AG10803 (cell line): ENCODE data around the gene KIFC1.
"Not testable (repeated sequence)": the region's sequence is repeated elsewhere in the genome, so short reads cannot be mapped to it uniquely, and the experiment has no call there.

Source experiments
- DNase-seq: peaks from one replicate; pipeline ENCODE4 v3.0.0; 2010; ENCODE audit warnings: low read depth
- H3K4me3 ChIP-seq: 2 replicates; pipeline ENCODE4 v1.5.1; 2011; ENCODE audit warnings: mild to moderate bottlenecking, low read length, control low read depth
- TF ChIP-seq, protein P1 (sequence below): conservative IDR thresholded peaks from 2 replicates; pipeline ENCODE4 v1.5.1; 2011; ENCODE audit warnings: mild to moderate bottlenecking, low read length, control low read depth, inconsistent platforms

KIFC1 gene

GRCh38 chr6:33391278-33391921, at the start of gene KIFC1:
KIFC1 (plus strand) TSS chr6:33391823; CDS start chr6:33391986, 163 bp downstream.
- TF ChIP-seq, protein P1, sequence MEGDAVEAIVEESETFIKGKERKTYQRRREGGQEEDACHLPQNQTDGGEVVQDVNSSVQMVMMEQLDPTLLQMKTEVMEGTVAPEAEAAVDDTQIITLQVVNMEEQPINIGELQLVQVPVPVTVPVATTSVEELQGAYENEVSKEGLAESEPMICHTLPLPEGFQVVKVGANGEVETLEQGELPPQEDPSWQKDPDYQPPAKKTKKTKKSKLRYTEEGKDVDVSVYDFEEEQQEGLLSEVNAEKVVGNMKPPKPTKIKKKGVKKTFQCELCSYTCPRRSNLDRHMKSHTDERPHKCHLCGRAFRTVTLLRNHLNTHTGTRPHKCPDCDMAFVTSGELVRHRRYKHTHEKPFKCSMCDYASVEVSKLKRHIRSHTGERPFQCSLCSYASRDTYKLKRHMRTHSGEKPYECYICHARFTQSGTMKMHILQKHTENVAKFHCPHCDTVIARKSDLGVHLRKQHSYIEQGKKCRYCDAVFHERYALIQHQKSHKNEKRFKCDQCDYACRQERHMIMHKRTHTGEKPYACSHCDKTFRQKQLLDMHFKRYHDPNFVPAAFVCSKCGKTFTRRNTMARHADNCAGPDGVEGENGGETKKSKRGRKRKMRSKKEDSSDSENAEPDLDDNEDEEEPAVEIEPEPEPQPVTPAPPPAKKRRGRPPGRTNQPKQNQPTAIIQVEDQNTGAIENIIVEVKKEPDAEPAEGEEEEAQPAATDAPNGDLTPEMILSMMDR = peak; percentile 89
- peak within 1 kb of the TSS; percentile 89 for H3K4me3 ChIP-seq
- DNase-seq = peak; percentile 100

DNA sequence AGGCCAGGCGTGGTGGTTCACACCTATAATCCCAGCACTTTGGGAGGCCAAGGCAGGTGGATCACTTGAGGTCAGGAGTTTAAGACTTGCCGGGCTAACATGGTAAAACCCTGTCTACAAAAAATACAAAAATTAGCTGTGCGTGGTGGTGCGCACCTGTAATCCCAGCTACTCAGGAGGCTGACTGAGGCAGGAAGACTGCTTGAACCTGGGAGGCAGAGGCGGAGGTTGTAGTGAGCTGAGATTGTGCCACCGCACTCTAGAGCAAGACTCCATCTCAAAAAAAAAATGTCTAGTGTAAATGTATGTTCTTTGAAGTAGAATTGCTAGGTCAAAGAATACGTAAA, 48.0 kb upstream of the KIFC1 start:
- DNase-seq, H3K4me3 ChIP-seq: not testable (repeated sequence)

- no peak for DNase-seq
- H3K4me3 ChIP-seq = no peak overlapping the region
- TF ChIP-seq, protein P1 = no peak
Measured at GRCh38 chr6:33343953-33344611, 47.5 kb upstream of the KIFC1 start.

- TF ChIP-seq, protein P1 = peak; percentile 53
- H3K4me3 ChIP-seq = no peak overlapping the region
- DNase-seq = peak; percentile 85
Measured at GRCh38 chr6:33344701-33345697, 46.6 kb upstream of the KIFC1 start.

- DNase-seq, H3K4me3 ChIP-seq: not testable (repeated sequence)
Measured at GRCh38 chr6:33346972-33347371, 44.7 kb upstream of the KIFC1 start.

DNA sequence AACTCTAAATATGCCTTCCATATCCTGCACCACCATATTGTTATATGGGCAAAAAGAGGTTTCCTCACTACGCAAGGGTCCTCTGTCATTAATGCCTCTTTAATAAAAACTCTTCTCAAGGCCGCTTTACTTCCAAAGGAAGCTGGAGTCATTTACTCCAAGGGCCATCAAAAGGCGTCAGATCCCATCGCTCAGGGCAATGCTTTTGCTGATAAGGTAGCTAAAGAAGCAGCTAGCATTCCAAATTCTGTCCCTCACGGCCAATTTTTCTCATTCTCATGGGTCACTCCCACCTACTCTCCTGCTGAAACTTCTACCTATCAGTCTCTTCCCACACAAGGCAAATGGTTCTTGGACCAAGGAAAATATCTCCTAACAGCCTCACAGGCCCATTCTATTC, 43.8 kb upstream of the KIFC1 start:
- TF ChIP-seq, protein P1 = no peak
- no peak for DNase-seq
- H3K4me3 ChIP-seq = no peak overlapping the region

- H3K4me3 ChIP-seq, DNase-seq: not testable (repeated sequence)
Measured at GRCh38 chr6:33355860-33356259, 35.8 kb upstream of the KIFC1 start.

DNA sequence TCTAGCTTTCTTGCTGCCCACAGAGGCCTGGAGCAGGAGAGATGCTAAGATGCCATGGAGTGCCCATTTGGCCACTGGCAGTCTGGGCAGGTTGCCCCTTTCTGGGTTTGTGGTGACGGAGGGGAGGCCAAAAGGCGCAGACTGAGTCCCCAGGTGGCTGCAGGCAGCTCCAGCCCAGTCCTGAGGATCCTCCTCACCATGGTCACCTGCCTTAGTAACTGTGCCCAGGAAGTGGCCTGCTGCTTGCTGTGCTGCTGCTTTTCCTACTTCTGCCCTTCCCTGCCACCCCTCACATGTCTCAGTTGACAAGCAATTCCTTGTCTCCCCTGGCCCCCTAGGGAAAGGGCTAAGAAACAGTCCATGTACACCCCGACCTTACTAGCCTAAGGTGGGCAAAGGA, 35.3 kb upstream of the KIFC1 start:
- TF ChIP-seq, protein P1 = no peak
- H3K4me3 ChIP-seq = no peak overlapping the region
- no peak for DNase-seq

DNA sequence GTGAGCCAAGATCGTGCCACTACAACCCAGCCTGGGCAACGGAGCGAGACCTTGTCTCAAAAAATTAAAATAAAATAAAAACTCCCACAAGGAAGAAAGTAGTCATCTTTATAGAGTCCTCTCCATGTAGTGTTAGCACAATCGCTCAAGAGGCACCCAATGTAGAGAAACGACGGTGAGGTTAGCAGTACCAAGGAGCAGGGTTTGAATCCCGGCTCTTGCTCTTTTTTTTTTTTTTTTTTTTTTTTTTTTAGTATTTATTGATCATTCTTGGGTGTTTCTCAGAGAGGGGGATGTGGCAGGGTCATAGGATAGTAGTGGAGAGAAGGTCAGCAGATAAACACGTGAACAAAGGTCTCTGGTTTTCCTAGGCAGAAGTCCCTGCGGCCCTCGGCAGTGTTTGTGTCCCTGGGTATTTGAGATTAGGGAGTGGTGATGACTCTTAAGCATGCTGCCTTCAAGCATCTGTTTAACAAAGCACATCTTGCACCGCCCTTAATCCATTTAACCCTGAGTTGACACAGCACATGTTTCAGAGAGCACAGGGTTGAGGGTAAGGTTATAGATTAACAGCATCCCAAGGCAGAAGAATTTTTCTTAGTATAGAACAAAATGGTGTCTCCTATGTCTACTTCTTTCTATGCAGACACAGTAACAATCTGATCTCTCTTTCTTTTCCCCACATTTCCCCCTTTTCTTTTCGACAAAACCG, 34.3 kb upstream of the KIFC1 start:
- DNase-seq = not testable (repeated sequence)

More for the DNA sequence above, 34.3 kb upstream of the KIFC1 start:
- H3K4me3 ChIP-seq = not testable (repeated sequence)
